WTC11 (cell line): ENCODE results near the gene VPS4A.

ENCODE experiments used
- ATF2 ChIP-seq: sonication (generic); formaldehyde crosslinking; IDR thresholded peaks from 2 replicates; pipeline ENCODE4 v1.8.1; 2022; ENCODE audit warnings: low read depth, missing genetic modification reagents, borderline replicate concordance
- CTCF ChIP-seq: fragments of 200-600 bp; IDR thresholded peaks from 2 replicates; pipeline ENCODE4 v1.8.0; 2022; ENCODE audit warnings: antibody characterized with exemption
- FOXK1 ChIP-seq: sonication (generic); formaldehyde crosslinking; IDR thresholded peaks from 2 replicates; pipeline ENCODE4 v1.8.0; 2022; ENCODE audit warnings: mild to moderate bottlenecking, moderate library complexity, missing genetic modification reagents
- MXD4 ChIP-seq: fragments of 250-450 bp; sonication (Bioruptor Pico); IDR thresholded peaks from 2 replicates; pipeline ENCODE4 v1.8.0; 2021; ENCODE audit warnings: mild to moderate bottlenecking, moderate library complexity, borderline replicate concordance
- NFE2L1 ChIP-seq: sonication (generic); formaldehyde crosslinking; IDR thresholded peaks from 2 replicates; pipeline ENCODE4 v1.8.1; 2023; ENCODE audit warnings: missing genetic modification reagents
- PREB ChIP-seq: sonication (generic); formaldehyde crosslinking; IDR thresholded peaks from 2 replicates; pipeline ENCODE4 v1.8.1; 2022; ENCODE audit warnings: mild to moderate bottlenecking, missing genetic modification reagents, moderate library complexity, borderline replicate concordance
- ZBTB21 ChIP-seq: sonication (generic); formaldehyde crosslinking; IDR thresholded peaks from 2 replicates; pipeline ENCODE4 v1.8.1; 2023; ENCODE audit warnings: mild to moderate bottlenecking, missing genetic modification reagents, borderline replicate concordance
- ZNF219 ChIP-seq: sonication (generic); formaldehyde crosslinking; IDR thresholded peaks from 2 replicates; pipeline ENCODE4 v1.8.0; 2023; ENCODE audit warnings: missing genetic modification reagents, mild to moderate bottlenecking, borderline replicate concordance
- ZSCAN18 ChIP-seq: fragments of 250-450 bp; sonication (Bioruptor Pico); IDR thresholded peaks from 2 replicates; pipeline ENCODE4 v2.1.2; 2022; ENCODE audit warnings: mild to moderate bottlenecking, moderate library complexity

- no peak for TF ChIP-seq CTCF
- TF ChIP-seq PREB = no peak
- TF ChIP-seq ZBTB21 (CRISPR knock-in tag) = no peak
- no peak for TF ChIP-seq MXD4 (CRISPR knock-in tag)
- no peak for TF ChIP-seq FOXK1 (CRISPR knock-in tag)
- TF ChIP-seq ATF2 (CRISPR knock-in tag) = no peak
- no peak for TF ChIP-seq ZNF219 (CRISPR knock-in tag)
- TF ChIP-seq NFE2L1 (CRISPR knock-in tag) = no peak
- TF ChIP-seq ZSCAN18 = no peak
Measured at GRCh38 chr16:69301187-69301586, 10.0 kb upstream of the VPS4A start.
